GM19455 (cell line): ENCODE data around the gene SLPI.

ENCODE experiments used
- ATAC-seq: cut with Tn5 transposase; IDR thresholded peaks from one replicate; pipeline ENCODE4 v1.9.1; 2021; ENCODE audit not compliant: unreplicated experiment

SLPI gene

DNA sequence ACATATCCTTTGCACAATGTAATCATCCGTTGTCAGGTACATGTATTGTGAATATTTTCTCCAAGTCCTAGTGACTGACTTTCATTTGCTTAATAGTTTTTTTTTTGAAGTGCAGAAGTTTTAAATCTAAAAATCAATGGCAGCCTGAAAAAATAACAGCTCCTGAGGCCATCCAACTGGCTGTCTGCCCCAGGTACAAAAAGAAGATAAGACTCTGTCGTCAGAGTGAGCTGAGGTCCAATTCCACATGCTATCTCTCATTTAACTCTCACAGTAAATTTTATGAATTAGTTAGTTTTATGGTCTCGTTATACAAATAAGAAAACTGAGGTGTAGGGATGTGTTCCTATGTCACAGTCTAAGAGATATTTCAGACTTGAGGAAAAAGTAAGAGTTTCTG lies 21.0 kb upstream of the SLPI start:
- ATAC-seq = no peak

DNA sequence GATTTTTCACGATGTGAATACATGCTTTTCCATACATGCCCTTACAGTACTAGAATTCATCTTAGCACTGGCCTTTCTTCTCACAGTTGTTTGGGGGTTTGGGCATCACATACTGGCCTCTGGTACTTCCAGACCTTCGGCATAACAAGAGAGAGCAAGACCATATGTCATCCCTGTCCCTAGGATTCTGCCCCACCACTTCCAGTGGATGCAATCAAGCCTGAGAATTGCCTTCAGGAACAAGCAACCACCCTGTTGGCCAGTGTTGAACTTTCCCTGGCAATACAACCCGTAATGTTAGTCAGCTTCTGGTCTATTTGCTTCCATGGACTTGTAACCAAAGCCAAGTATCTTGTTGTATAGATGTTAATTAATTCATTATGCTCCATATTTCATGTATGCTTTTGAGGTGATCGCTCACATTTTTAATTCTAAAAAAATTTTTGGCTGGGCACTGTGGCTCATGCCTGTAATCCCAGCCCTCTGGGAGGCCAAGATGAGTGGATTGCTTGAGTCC lies 15.4 kb upstream of the SLPI start:
- ATAC-seq = no peak

DNA sequence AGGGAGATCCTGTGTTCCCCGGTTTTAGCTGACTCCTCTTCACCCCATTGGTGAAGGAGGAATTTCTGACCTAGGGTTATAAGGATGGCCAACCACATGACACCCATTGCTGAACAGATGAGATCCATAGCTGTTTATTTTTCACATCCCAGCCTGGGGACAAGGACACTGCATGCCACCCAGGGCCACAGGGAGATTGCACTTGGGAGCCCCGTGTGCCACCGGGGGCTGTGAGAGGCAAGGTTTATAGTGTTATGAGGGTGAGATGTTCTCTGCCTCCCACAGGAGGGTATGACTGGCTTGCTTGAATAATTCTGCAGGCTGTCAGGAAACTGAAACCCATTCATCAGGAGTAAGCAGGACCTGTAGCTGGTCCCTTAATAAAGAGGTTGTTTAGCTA lies 14.7 kb upstream of the SLPI start:
- ATAC-seq = no peak

DNA sequence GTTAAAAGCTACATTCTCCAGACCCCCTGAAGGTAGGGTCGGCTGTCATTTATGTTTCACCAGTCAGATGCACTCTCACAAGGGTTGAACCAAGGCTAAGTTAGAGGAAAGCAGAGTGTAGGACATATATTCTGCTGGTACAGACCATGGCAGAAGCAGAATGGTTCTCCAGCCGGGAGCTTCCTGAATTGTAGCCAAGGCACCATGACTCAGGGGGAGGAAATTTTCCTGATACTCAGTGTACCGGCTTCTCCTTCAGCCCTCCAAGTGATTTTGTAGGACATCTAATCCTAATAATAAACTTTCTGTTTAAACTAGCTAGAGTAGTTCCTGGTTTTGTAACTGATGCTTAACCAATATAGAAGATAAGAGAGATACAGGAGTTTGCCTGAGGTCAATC lies 14.2 kb upstream of the SLPI start:
- no peak for ATAC-seq

DNA sequence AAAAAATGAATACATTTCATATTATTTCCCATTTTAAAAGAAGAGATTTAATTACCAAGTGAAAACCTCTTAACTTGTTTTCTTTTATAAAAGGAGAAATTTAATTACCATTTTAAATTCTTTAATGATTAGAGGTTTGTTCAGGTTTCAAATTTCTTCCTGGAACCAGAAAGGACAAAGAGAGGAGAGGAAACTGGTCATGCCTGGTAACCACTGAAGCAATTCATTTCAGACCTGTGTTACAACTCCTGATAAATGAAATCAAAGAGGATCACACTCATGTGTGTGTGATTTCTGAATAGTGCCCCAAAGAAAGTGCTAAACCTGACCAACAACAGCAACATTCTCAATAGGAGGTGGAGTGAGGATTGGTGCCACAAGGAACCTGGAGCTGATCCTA lies 12.6 kb upstream of the SLPI start:
- ATAC-seq = no peak

DNA sequence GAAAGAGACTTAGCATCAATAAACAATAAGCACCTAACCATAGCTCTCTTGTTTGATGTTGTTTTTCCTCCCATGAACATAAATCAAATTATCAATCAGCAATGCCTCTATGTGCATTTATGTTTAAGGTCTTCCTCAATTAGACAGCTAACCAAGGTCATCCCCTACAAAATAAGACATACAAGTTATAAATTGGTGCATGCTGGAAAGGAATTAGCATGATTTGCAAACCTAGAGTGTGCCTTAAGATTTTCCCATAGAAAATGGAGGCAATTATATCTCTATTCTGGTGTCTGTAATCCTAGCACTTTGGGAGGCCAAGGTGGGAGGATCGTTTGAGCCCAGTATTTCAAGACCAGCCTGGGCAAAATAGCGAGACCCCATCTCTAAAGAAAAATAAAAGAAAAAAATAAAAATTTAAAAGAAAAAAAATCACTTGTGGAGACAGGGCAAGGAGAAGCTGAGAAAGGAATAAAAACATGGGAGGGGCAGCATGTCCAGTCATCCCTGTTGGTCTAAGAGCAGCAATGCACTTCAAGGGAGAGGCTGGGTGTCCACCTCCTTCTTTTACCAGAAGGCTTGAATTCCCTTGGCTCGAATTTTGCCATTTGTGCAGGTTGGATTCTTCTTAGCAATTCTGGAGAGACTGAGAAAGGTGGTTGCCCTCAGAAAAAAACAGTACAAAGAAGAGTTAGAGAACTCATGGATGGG lies 9.3 kb upstream of the SLPI start:
- no peak for ATAC-seq

DNA sequence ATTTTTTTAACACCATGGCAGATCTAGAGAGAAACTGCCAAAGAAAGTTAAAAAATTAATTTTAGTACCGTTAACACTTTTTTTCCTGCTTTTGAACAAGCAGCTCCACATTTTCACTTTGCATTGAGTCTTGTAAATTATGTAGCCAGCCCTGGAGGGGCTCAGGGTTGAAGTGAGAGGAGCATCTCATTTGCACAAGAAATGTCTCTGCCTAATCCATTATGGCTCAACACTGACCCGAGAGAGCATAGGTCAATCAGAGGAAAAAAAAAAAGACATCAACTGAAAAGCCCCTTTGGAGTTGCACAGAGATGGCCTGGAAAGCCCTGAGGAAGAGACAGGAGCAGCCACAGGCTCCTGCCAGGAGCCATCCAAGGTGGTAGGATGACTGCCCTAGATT lies 4.3 kb upstream of the SLPI start:
- ATAC-seq = no peak

DNA sequence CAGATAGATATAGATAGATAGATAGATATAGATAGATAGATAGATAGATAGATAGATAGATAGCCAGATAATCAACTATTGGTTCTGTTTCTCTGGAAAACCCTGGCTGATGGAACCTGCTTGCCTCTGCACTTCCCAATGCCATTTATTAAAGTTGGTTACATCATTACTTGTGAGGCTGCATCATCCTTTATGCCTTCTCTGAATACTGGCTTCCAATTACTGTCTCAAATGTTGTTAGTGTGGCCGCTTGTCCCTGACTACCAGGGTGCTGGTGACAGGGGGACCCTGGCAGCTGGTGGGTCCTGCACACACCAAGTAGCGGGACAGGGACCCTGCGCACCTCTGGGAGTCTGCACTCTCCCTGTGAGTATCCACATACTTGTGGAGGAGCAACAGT lies 3.9 kb upstream of the SLPI start:
- no peak for ATAC-seq

DNA sequence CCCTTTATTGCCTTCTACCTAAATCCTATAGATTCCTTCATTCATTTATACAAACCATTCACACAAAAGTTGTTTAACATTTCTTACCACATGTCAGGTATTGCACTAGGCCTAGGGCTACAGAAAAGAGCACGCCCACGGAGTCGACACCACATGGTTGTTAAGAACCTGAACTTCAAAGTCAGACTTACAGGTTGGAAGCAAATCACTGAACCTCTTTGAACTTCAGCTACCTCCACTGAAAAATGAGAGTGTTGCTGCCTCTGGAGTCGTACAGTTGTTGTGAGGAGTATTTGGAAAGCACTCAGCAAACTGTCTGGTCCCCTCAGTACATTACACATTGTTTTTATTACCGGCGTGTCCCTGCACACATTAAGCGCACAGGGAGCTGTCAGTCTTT lies 3.3 kb upstream of the SLPI start:
- no peak for ATAC-seq

DNA sequence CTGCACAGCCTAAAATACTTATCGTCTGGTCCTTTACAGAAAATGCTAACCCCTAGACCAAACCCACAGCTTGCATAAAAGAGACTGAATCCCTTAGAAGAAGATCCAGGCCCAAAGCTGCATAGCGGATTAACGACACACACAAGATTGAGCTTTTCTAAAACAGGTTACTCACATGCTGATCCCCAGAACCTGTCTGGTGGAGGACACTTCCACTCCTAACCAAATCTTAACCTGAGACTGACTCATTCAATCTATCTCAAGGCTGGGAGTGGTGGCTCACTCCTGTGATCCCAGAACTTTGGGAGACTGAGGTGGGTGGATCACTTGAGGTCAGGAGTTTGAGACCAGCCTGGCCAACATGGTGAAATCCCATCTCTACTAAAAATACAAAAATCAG lies 2.8 kb upstream of the SLPI start:
- no peak for ATAC-seq

DNA sequence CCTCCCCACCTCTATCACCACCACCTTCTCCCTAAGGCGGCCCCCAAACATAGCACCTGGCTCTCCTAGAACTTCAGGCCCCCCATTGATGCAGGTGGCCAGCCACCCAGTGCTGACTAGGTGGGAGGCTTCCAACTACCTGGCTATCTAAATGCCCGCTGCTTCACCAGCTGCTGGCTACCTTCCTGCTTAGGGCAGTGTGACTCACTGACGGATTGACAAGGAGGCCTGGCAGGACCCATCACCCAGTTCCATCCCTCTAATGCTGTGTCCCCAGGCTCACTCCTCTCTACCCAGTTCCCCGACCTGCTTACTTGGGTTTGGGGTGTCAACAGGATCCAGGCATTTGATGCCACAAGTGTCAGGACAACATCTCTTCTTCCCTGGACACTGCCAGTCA lies 1.1 kb downstream of the SLPI start:
- no peak for ATAC-seq

DNA sequence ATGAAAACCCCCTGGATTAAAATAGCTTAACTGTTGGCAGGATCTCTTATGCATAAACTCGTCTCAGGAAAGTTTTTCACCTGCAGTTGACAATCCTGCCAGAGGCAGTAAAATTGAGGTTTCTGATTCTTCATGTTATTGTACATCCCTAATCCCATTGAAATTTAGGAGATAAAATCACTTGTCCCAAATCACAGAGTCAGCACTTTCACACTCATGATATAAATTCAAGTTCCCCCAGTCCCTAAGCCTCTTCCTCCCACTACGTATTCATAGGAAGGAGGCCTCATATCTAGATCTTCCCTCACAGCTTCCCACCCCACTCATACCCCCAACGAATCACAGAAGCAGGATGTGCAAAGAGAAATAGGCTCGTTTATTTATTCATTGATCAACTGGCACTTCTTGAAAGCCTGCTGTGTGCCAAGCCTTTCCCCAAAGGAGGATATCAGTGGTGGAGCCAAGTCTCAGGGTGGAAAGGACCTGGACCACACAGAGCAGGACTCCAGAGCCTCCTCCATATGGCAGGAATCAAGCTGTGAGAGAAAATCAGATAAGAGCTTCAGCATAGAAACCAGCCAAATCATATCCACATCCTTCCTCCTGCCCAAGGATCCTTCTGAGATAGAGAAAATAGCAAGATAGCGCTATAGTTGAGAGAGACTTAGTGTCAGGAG lies 2.3 kb downstream of the SLPI start:
- ATAC-seq = no peak

DNA sequence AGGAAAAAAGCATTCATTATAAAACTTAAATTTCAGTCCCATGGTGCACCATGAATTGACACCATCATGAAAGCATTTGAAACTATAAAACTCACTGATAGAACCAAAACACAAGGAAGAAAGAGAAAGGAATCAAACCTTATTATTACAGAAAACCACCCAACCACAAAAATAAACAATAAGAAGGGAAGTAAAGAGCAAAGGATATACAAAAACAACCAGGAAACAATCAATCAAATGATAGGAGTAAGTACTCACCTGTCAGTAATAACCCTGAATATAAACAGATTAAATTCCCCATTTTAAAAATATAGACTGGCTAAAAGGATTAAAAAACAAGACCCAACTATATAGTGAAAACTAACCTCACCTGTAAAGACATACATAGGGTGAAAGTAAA lies 5.8 kb downstream of the SLPI start:
- no peak for ATAC-seq

DNA sequence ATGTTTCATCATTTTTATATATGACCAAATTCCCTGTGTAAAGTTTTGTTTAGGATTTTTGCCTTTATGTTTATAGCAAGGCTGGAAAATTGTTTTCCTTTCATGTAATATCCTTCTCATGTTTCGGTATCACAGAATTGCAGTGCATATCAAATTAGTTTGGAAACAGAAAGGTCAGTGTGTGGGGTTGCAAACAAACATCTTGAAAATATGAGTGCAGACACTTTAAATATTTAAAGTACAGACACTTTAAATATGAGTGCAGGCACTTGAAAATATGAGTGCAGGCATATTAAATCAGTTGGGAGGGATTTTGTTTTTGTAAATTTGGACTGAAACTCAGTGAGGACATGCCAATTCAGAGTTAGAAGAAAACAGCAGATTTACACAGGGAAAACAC lies 6.5 kb downstream of the SLPI start:
- no peak for ATAC-seq

DNA sequence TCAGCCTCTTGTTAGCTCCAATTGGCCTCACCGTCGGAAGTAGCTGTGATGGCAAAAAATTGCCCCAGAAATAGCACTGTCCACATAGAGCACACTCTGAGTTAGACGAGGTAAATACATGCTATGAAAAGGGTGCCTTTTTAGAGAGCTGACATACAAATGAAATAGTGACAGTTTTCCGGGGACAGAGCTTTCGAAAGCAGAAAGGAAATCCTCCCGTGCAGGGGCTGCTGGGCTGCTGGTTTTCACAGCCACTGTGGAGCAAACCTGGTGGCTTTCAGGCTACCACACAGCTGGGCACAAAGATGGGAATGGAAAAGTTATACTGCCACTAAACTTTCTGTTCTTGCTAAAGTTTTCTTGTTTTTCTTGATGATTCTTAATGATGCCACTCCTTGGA lies 8.3 kb downstream of the SLPI start:
- no peak for ATAC-seq

DNA sequence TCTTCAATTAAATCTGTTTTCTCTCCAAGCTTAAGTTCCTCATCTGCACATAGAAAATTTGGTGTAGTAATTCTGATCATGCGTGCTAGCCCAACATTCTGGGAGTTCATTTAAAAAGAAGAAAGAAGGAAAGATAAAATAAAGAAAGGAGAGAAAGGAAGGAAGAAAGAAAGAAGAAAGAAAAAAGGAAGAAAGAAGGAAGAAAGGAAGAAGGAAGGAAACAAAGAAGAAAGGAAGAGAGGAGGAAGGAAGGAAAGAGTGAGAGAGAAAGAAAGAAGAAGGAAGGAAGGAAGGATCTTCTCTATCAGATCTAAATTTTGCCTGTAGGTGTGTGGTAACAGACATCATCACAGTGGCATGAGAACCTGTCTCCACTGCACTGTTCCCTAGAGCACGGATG lies 16.2 kb downstream of the SLPI start:
- no peak for ATAC-seq

DNA sequence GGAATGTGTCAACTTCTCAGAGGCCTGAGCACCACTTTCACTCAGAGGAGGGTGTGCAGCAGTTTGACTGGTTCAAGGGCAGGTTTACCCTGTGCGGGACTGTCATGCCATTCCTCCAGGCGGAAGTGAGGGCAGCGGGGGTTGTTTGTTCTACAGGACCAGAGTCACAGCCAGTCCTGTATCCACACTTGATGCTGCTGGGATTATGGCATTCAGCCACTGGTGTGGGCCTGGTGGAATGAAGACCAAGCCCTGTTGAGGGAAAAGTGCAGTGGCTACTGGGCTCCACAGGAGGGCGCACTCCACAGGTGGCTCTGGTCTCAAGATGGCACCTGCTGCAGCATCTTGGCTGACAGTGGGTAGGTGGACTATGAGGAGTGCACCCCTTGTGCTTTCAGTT lies 18.4 kb downstream of the SLPI start:
- no peak for ATAC-seq

DNA sequence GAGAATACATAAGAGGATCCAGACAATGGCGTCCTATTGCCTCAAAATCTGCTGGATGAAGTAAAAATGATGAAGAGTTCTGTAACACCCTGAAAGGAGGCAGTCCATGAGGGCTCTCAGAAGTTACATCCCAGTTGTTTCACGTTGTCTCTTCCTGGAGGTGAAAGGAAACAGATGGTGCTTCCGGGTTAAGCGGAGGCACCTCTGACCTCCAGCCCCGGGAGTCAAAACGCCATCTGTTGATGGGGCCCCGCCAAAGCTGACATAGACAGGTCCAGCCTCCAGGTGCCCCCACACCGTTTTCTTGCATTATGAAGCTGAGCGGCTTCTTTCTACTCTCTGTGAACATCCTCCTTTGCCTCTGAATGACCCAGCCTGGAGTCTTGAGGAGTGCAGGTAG lies 23.7 kb downstream of the SLPI start:
- ATAC-seq = no peak

DNA sequence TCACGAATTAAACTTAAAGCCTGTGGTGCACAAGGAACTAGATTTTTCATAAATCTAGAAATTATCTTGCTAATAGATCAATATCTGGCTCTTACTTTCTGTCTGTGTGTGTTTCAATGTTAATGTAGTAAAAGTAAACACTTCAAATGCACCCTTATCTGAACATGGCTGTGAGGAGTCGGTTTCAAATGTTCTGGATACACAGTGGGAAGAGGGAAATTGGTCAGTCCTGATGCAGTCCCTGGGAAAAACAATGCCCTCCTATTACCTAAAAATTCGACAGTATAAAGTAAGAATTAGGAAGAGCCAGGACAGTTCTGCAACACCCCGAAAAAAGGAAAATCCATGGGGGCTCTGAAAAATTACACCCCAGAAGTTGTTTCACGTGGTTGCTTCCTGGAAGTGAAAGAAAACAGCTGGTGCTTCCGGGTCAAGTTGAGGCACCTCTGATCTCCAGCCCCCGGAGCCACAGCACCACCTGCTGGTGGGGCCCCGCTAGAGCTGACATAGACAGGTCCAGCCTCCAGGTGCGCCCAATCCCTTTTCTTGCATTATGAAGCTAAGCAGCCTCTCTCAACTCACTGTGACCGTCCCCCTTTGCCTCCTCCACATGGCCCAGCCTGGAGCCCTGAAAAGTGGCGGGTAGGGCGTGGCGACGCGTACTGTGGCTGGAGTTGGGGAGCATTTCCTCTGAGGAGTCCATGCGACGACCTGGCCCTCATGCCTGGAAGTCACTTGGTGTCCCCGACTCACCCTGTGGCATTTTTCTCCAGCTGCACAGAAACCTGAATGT lies 24.9 kb downstream of the SLPI start:
- no peak for ATAC-seq

DNA sequence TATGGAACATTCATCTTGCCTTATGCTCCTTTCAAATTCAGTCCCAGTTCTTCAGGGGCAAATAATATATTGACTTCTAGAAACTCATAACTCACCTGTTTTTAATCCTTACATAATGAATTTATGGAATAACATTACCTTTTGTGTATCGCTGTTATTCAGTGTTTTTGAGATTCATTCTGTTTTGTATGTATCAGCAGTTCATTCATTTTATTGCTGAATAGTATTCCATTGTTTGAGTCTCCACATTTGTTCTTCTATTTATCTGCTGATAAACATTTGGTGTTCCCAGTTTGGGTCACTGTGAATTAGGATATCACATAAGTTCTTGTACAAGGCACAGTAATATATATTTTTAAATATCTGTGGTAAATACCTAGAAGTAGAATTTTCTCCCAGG lies 28.1 kb downstream of the SLPI start:
- no peak for ATAC-seq

DNA sequence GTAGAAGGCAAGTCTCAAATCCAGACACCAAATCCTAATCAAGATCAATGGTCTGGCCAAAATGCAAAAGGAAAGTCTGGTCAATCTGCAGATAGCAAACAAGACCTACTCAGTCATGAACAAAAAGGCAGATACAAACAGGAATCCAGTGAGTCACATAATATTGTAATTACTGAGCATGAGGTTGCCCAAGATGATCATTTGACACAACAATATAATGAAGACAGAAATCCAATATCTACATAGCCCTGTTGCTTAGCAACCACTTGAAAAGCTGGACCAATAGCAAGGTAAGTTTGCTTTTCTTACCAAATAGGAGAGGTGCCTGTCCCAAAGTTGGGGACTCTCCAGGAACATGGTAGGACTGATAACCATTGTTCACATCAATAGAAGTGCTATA lies 31.2 kb downstream of the SLPI start:
- no peak for ATAC-seq

DNA sequence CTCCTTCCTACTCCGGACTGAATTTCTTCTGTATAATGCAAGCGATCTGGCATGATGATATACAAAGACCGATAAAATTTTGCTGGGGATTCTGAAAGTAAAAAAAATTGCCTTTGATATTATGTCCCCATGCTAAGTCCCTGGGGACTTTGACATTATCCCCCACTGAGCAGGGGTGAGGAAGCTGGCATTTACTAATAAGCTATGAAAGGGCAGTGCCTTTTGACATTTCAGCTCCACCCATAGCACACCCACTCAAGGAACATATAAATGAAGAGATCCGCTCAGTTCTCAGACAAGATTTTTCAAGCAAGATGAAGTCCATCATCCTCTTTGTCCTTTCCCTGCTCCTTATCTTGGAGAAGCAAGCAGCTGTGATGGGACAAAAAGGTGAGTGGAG lies 33.3 kb downstream of the SLPI start, which contains the start of gene SEMG2:
Gene SEMG2 (plus strand): TSS at position 298 of the 400 bp plus-strand sequence. CDS start 17 bp downstream, at position 315.
- ATAC-seq = no peak
